Right cardiac atrium (tissue), 5 donors: ENCODE measurements around the gene METTL15. TPM values are rescaled to one million over a fixed set of nuclear protein-coding genes. Genes with fewer than 3 reads are reported as not detected.
"Not testable (repeated sequence)": the region's sequence is repeated elsewhere in the genome, so short reads cannot be mapped to it uniquely, and the experiment has no call there.

Experiments used
- ATAC-seq, 2 donors: fragments of 200-7000 bp; cut with Tn5 transposase; one replicate each; pipeline versions ENCODE4 v1.8.0 to v1.9.1; 2020; ENCODE audit warnings: moderate library complexity in 2 of 2, mild to moderate bottlenecking in 1 of 2
- DNase-seq, 3 donors: peaks; one replicate each; pipeline ENCODE4 v3.0.0-alpha.2; 2020
- H3K27ac ChIP-seq: one replicate; pipeline ENCODE4 v1.5.1; 2013; ENCODE audit warnings: mild to moderate bottlenecking, low read length, control low read depth, moderate library complexity
- H3K27me3 ChIP-seq: one replicate; pipeline ENCODE4 v1.6.1; 2013; ENCODE audit not compliant: control insufficient read depth, insufficient read depth
- H3K4me1 ChIP-seq: one replicate; pipeline ENCODE4 v1.6.1; 2013; ENCODE audit warnings: low read length; ENCODE audit not compliant: control insufficient read depth, insufficient read depth
- H3K4me3 ChIP-seq: one replicate; pipeline ENCODE4 v1.5.1; 2013; ENCODE audit warnings: low read length, control low read depth
- H3K9me3 ChIP-seq: one replicate; pipeline ENCODE4 v1.6.1; 2013; ENCODE audit warnings: low read length; ENCODE audit not compliant: control insufficient read depth
- WGBS: extraction: QIAGEN DNeasy Blood & Tissue Kit; methylation state at CpG from one replicate; pipeline ENCODE4 v1.1.7; 2013; 5-methylcytosine and 5-hydroxymethylcytosine counted together
- intact Hi-C, 4 donors: fragments of 100-400 bp; cut with DNase I; formaldehyde crosslinking; loops; one replicate each; pipeline versions ENCODE4 v1.11.0 to v1.14.0; 2022 to 2023
- polyA plus RNA-seq: library from polyadenylated mRNA; stranded (reverse); fragments of 200-250 nt; gene quantifications from one replicate; pipeline ENCODE4 v1.2.3, GENCODE V29; 2013
- total RNA-seq, 4 donors: library from RNA; stranded (reverse); fragmentation: NEBNext Ultra II Directional; extraction: Animal tissue kit (Norgen Biotek cat#: 25700); gene quantifications; one replicate each; pipeline ENCODE4 v1.2.1, GENCODE V29; 2021
- donor health status: healthy with polysubstance abuse.
- donor health status: DM: no; HTN: yes; CAD: no.
- donor health status: DM: no; HTN: no; CAD: no.
- donor health status: DM: no; HTN: yes; CAD: no; lungs with severe emphysema.
- donor health status: DM: yes; HTN: yes; CAD: no.

METTL15 gene
- total and polyA plus RNA-seq, 5 donors: 4.8 to 10.2 (median 8.8) TPM

GRCh38 chr11:28243581-28243980 lies 135.4 kb downstream of the METTL15 start:
- ATAC-seq: no peak
- intact Hi-C loops: no loop called here
- 71% methylated on average over 2 of the region's 2 CpGs for WGBS
- no peaks in the 10 kb centered on the region for H3K4me1 ChIP-seq
- no peak for DNase-seq
- H3K27me3 ChIP-seq: no peaks in the 10 kb centered on the region
- H3K9me3 ChIP-seq: no peaks in the 10 kb centered on the region
- H3K4me3 ChIP-seq: no peak overlapping the region
- no peak overlapping the region for H3K27ac ChIP-seq

GRCh38 chr11:28245131-28245530 lies 136.9 kb downstream of the METTL15 start:
- H3K4me1 ChIP-seq: no peaks in the 10 kb centered on the region
- H3K27me3 ChIP-seq: no peaks in the 10 kb centered on the region
- WGBS: 95% methylated on average over 2 of the region's 2 CpGs
- H3K9me3 ChIP-seq: no peaks in the 10 kb centered on the region
- intact Hi-C loops: no loop called here
- no peak overlapping the region for H3K4me3 ChIP-seq
- no peak overlapping the region for H3K27ac ChIP-seq
- ATAC-seq: no peak
- DNase-seq: no peak

- Histone ChIP-seq H3K4me1 (no peaks in the 10 kb centered on the region), H3K9me3 (no peaks in the 10 kb centered on the region), H3K4me3 (no peak overlapping the region), H3K27ac (no peak overlapping the region), H3K27me3 (no peaks in the 10 kb centered on the region)
- DNase-seq: no peak
- intact Hi-C loops: no loop called here
- no peak for ATAC-seq
Measured at GRCh38 chr11:28250192-28250591, 142.0 kb downstream of the METTL15 start.

GRCh38 chr11:28251257-28251656 lies 143.1 kb downstream of the METTL15 start:
- H3K27me3 ChIP-seq: no peaks in the 10 kb centered on the region
- WGBS: 92% methylated on average over 2 of the region's 2 CpGs
- no peaks in the 10 kb centered on the region for H3K4me1 ChIP-seq
- DNase-seq: no peak
- no peak overlapping the region for H3K4me3 ChIP-seq
- intact Hi-C loops: no loop called here
- H3K9me3 ChIP-seq: no peaks in the 10 kb centered on the region
- H3K27ac ChIP-seq: no peak overlapping the region
- no peak for ATAC-seq

- Histone ChIP-seq H3K27ac (no peak overlapping the region), H3K27me3 (no peaks in the 10 kb centered on the region), H3K4me1 (no peaks in the 10 kb centered on the region), H3K4me3 (no peak overlapping the region), H3K9me3 (no peaks in the 10 kb centered on the region)
- ATAC-seq: no peak
- no peak for DNase-seq
- intact Hi-C loops: no loop called here
Measured at GRCh38 chr11:28257761-28258160, 149.6 kb downstream of the METTL15 start.

GRCh38 chr11:28259177-28259843 lies 151.1 kb downstream of the METTL15 start:
- intact Hi-C loops: no loop called here
- no peak overlapping the region for H3K27ac ChIP-seq
- H3K27me3 ChIP-seq: no peaks in the 10 kb centered on the region
- H3K4me1 ChIP-seq: no peaks in the 10 kb centered on the region
- H3K4me3 ChIP-seq: no peak overlapping the region
- ATAC-seq (no peak), DNase-seq (peak in 1 of 3 donors; percentile 25)
- WGBS: 85% methylated on average over 8 of the region's 8 CpGs
- H3K9me3 ChIP-seq: no peaks in the 10 kb centered on the region

GRCh38 chr11:28268925-28269324 lies 160.7 kb downstream of the METTL15 start:
- no peaks in the 10 kb centered on the region for H3K9me3 ChIP-seq
- no peaks in the 10 kb centered on the region for H3K4me1 ChIP-seq
- no peak overlapping the region for H3K4me3 ChIP-seq
- no peak for ATAC-seq
- H3K27me3 ChIP-seq: no peaks in the 10 kb centered on the region
- WGBS: 95% methylated on average over 3 of the region's 3 CpGs
- H3K27ac ChIP-seq: no peak overlapping the region
- DNase-seq: no peak
- intact Hi-C loops: no loop called here

GRCh38 chr11:28269586-28269985 lies 161.4 kb downstream of the METTL15 start:
- Histone ChIP-seq H3K4me1 (no peaks in the 10 kb centered on the region), H3K27me3 (no peaks in the 10 kb centered on the region), H3K27ac (no peak overlapping the region), H3K4me3 (no peak overlapping the region), H3K9me3 (no peaks in the 10 kb centered on the region)
- no peak for ATAC-seq
- intact Hi-C loops: no loop called here
- DNase-seq: no peak
- WGBS: 97% methylated on average over 1 of the region's 1 CpG

GRCh38 chr11:28272247-28272646 lies 164.1 kb downstream of the METTL15 start:
- over 99% methylated on average over 2 of the region's 2 CpGs for WGBS
- H3K9me3 ChIP-seq, H3K4me1 ChIP-seq, ATAC-seq, intact Hi-C loops, DNase-seq, H3K27ac ChIP-seq, H3K4me3 ChIP-seq, H3K27me3 ChIP-seq: not testable (repeated sequence)

GRCh38 chr11:28274216-28274615 lies 166.0 kb downstream of the METTL15 start:
- Histone ChIP-seq H3K9me3 (no peaks in the 10 kb centered on the region), H3K27ac (no peak overlapping the region), H3K4me1 (no peaks in the 10 kb centered on the region), H3K4me3 (no peak overlapping the region), H3K27me3 (no peaks in the 10 kb centered on the region)
- intact Hi-C loops: no loop called here
- ATAC-seq (no peak), DNase-seq (no peak)

GRCh38 chr11:28284196-28284595 lies 176.0 kb downstream of the METTL15 start:
- 95% methylated on average over 1 of the region's 1 CpG for WGBS

GRCh38 chr11:28289444-28289843 lies 181.3 kb downstream of the METTL15 start:
- WGBS: 92% methylated on average over 1 of the region's 1 CpG
- intact Hi-C loops: no loop called here
- no peaks in the 10 kb centered on the region for H3K9me3 ChIP-seq
- ATAC-seq (no peak), DNase-seq (no peak)
- no peaks in the 10 kb centered on the region for H3K4me1 ChIP-seq
- no peak overlapping the region for H3K4me3 ChIP-seq
- no peaks in the 10 kb centered on the region for H3K27me3 ChIP-seq
- no peak overlapping the region for H3K27ac ChIP-seq

More at GRCh38 chr11:28284196-28284595, 176.0 kb downstream of the METTL15 start:
- H3K9me3 ChIP-seq: no peaks in the 10 kb centered on the region
- no peak overlapping the region for H3K27ac ChIP-seq
- H3K4me3 ChIP-seq: no peak overlapping the region
- DNase-seq (no peak), ATAC-seq (no peak)
- H3K27me3 ChIP-seq: no peaks in the 10 kb centered on the region
- intact Hi-C loops: no loop called here
- H3K4me1 ChIP-seq: no peaks in the 10 kb centered on the region
